Measurements from ENCODE around the gene ZFAND2A.
A peak's percentile ranks its signal among the peaks of the same experiment; 100 is the strongest.
"Not testable (repeated sequence)": the region's sequence is repeated elsewhere in the genome, so short reads cannot be mapped to it uniquely, and the experiment has no call there.

The ZFAND2A gene

DNA sequence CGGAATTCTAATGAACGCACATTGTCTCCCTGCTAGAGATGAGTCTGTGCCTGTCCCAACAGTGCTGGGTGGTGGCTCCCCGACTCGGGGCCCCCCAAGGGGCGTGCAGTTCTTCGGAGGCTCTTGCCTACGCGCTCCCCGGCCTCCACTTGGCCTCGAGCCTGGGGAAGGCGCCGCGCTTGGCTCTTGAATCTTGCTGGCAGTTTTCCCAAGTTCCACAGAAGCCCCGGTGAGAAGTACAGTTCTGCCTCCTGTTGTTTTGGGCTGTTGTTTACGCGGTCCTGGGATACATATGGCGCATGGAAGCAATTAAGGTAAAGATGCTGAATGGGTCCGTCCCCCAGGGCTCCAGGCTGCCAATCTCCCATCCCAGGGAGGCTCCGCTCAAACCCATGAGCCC, 40.0 kb upstream of the ZFAND2A start:
- TF ChIP-seq ZNF561 (tag by site-specific recombination; IDR thresholded peaks at IDR 0.05; ENCODE audit: borderline replicate concordance): 0 out of 2 replicates have a peak, but pooled peaks have one; percentile 31
- TF ChIP-seq ZIC2 (tag by site-specific recombination; IDR thresholded peaks at IDR 0.05): peak; percentile 52; the same call in 1 of the 2 replicates
- TF ChIP-seq ZNF2 (tag by site-specific recombination; IDR thresholded peaks at IDR 0.05): no peak
- ChIA-PET CTCF (no interaction called here), POLR2A (no interaction called here)
- Histone ChIP-seq H3K36me3 (ENCODE audit: control insufficient read depth in 2 of 2, insufficient read depth in 1 of 2, low read length in 2 of 2) (no peaks in the 10 kb centered on the region), H3K9me3 (ENCODE audit: control insufficient read depth, insufficient read depth, low read depth, low read length) (no peaks in the 10 kb centered on the region), H3K27ac (ENCODE audit: extremely low read depth, low read depth, low read length) (no peak overlapping the region), H3K4me1 (ENCODE audit: control insufficient read depth, insufficient read depth, low read length) (no peaks in the 10 kb centered on the region), H3K4me3 (ENCODE audit: low read depth, low read length) (no peak overlapping the region)

- no peaks in the 10 kb centered on the region for H3K9me3 ChIP-seq (ENCODE audit: control insufficient read depth, insufficient read depth, low read depth, low read length)
- TF ChIP-seq BCL11A (tag by site-specific recombination; IDR thresholded peaks at IDR 0.05; ENCODE audit: low read depth) (peak; percentile 51; the same call in 1 of the 2 replicates), ZNF600 (tag by site-specific recombination; IDR thresholded peaks at IDR 0.05) (peak; percentile 43; the same call in 1 of the 2 replicates), ZBTB8A (tag by site-specific recombination; IDR thresholded peaks at IDR 0.05) (no peak), PRDM4 (tag by site-specific recombination; IDR thresholded peaks at IDR 0.05) (peak; percentile 92), ZNF629 (tag by site-specific recombination; IDR thresholded peaks at IDR 0.05) (0 out of 2 replicates have a peak, but pooled peaks have one; percentile 28), ZEB2 (tag by site-specific recombination; IDR thresholded peaks at IDR 0.05) (peak; percentile 70; the same call in 1 of the 2 replicates), ZBTB17 (tag by site-specific recombination; IDR thresholded peaks at IDR 0.05) (peak; percentile 49; the same call in 1 of the 2 replicates)
- TF ChIP-seq, protein P1, sequence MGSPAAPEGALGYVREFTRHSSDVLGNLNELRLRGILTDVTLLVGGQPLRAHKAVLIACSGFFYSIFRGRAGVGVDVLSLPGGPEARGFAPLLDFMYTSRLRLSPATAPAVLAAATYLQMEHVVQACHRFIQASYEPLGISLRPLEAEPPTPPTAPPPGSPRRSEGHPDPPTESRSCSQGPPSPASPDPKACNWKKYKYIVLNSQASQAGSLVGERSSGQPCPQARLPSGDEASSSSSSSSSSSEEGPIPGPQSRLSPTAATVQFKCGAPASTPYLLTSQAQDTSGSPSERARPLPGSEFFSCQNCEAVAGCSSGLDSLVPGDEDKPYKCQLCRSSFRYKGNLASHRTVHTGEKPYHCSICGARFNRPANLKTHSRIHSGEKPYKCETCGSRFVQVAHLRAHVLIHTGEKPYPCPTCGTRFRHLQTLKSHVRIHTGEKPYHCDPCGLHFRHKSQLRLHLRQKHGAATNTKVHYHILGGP (tag by site-specific recombination; IDR thresholded peaks at IDR 0.05): no peak
- no peaks in the 10 kb centered on the region for H3K4me1 ChIP-seq (ENCODE audit: control insufficient read depth, insufficient read depth, low read length)
- no peak overlapping the region for H3K4me3 ChIP-seq (ENCODE audit: low read depth, low read length)
- ChIA-PET CTCF (interaction anchor here (0.6 to 0.7 kb wide), 2 partner anchors 15 to 359 kb away, joined by 3 to 4 read pairs; no protein-coding TSS in a partner anchor), POLR2A (no interaction called here)
- no peak overlapping the region for H3K27ac ChIP-seq (ENCODE audit: extremely low read depth, low read depth, low read length)
- no peaks in the 10 kb centered on the region for H3K36me3 ChIP-seq (ENCODE audit: control insufficient read depth in 2 of 2, insufficient read depth in 1 of 2, low read length in 2 of 2)
Observed at GRCh38 chr7:1197997-1198625, 38.1 kb upstream of the ZFAND2A start.

- ChIA-PET CTCF (interaction anchor here (0.7 to 1.3 kb wide), 4 partner anchors 14 to 203 kb away, joined by 3 to 7 read pairs (median 4); no protein-coding TSS in a partner anchor), POLR2A (no interaction called here)
- Histone ChIP-seq H3K4me1 (ENCODE audit: control insufficient read depth, insufficient read depth, low read length) (no peaks in the 10 kb centered on the region), H3K36me3 (ENCODE audit: control insufficient read depth in 2 of 2, insufficient read depth in 1 of 2, low read length in 2 of 2) (no peaks in the 10 kb centered on the region), H3K9me3 (ENCODE audit: control insufficient read depth, insufficient read depth, low read depth, low read length) (no peaks in the 10 kb centered on the region), H3K27ac (ENCODE audit: extremely low read depth, low read depth, low read length) (no peak overlapping the region), H3K4me3 (ENCODE audit: low read depth, low read length) (no peak overlapping the region)
- TF ChIP-seq ZNF792 (tag by site-specific recombination; IDR thresholded peaks at IDR 0.05) (no peak), ZNF580 (tag by site-specific recombination; IDR thresholded peaks at IDR 0.05) (peak; percentile 28; the same call in 1 of the 2 replicates), ZNF394 (tag by site-specific recombination; IDR thresholded peaks at IDR 0.05; ENCODE audit: borderline replicate concordance) (no peak), YY2 (tag by site-specific recombination; IDR thresholded peaks at IDR 0.05) (no peak), WT1 (tag by site-specific recombination; IDR thresholded peaks at IDR 0.05) (no peak), ZNF121 (tag by site-specific recombination; IDR thresholded peaks at IDR 0.05) (peak; percentile 89), ZNF549 (tag by site-specific recombination; IDR thresholded peaks at IDR 0.05) (no peak), ZNF654 (tag by site-specific recombination; IDR thresholded peaks at IDR 0.05; ENCODE audit: low read depth) (no peak)
Observed at GRCh38 chr7:1196950-1197349, 37.0 kb upstream of the ZFAND2A start.

- H3K27ac ChIP-seq (ENCODE audit: extremely low read depth, low read depth, low read length); H3K4me1 ChIP-seq (ENCODE audit: control insufficient read depth, insufficient read depth, low read length); H3K36me3 ChIP-seq (ENCODE audit: control insufficient read depth in 2 of 2, insufficient read depth in 1 of 2, low read length in 2 of 2); H3K9me3 ChIP-seq (ENCODE audit: control insufficient read depth, insufficient read depth, low read depth, low read length); POLR2A ChIA-PET; H3K4me3 ChIP-seq (ENCODE audit: low read depth, low read length): not testable (repeated sequence)
- CTCF ChIA-PET: interaction anchor here (0.7 to 1.3 kb wide), 3 partner anchors 14 to 202 kb away, joined by 4 to 7 read pairs (median 4); no protein-coding TSS in a partner anchor
Observed at GRCh38 chr7:1196441-1196840, 36.4 kb upstream of the ZFAND2A start.
